PFSK-1 (cell line): Measurements from ENCODE around the gene DPEP1.

Experiments used
- FOXP2 ChIP-seq: optimal IDR thresholded peaks from 2 replicates; pipeline ENCODE3; 2011; ENCODE audit warnings: borderline replicate concordance, control low read depth, inconsistent platforms; ENCODE audit not compliant: insufficient read depth; ENCODE audit errors: extremely low read length, extremely low read depth
- POLR2AphosphoS5 ChIP-seq: IDR thresholded peaks from 2 replicates; pipeline ENCODE4 v1.6.1; 2012; ENCODE audit warnings: low read depth, mild to moderate bottlenecking, control low read depth, low read length, moderate library complexity
- REST ChIP-seq, 2 experiments: IDR thresholded peaks; 2 replicates each; pipeline versions ENCODE4 v1.6.1 to v1.8.0; 2011 to 2012; ENCODE audit warnings: low read depth in 2 of 2, low read length in 2 of 2, control low read depth in 1 of 2, inconsistent platforms in 1 of 2, mild to moderate bottlenecking in 1 of 2, moderate library complexity in 1 of 2; ENCODE audit not compliant: insufficient read depth in 1 of 2
- SIN3A ChIP-seq: IDR thresholded peaks from 2 replicates; pipeline ENCODE4 v1.6.1; 2012; ENCODE audit warnings: mild to moderate bottlenecking, low read length, moderate library complexity, borderline replicate concordance; ENCODE audit not compliant: insufficient read depth
- TAF1 ChIP-seq: IDR thresholded peaks from 2 replicates; pipeline ENCODE4 v1.6.1; 2012; ENCODE audit warnings: low read length, control low read depth, borderline replicate concordance; ENCODE audit not compliant: insufficient read depth

DPEP1 gene

DNA sequence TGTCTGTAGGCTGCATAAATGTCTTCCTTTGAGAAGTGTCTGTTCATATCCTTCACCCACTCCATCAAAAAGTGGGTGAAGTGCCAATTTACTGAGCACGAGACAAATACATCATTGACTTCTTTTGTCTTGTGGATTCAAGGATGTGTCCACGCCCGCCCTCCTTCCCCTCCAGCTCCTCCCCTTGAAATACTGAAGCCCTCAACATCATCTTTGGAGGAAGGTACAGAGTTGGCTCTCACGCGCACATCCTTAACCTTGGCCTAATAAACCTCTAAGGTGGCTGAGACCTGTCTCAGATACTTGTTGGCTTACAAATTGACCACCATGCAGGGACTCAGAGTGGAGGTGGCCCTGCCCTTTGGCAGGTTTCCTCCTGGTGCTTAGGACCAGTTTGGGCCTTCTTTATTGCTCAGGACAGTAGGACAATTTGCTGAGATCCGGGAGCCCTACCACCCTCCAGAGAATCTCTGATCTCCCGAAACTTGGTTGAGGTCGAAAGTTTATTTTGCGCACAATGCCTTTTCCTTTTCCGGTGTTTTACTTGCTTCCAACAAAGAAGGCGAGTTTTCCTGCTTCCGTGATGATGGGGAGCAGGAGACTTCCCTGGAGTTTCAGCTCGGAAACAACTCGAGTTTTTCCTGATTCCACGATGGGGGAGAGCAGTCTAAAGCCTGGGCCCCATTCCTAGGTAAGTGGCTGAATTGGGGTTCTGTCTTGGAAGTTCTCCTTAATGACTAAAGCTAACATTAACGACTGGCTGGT is 58.9 kb downstream of the DPEP1 start:
- TF ChIP-seq POLR2AphosphoS5 (no peak), FOXP2 (no peak), REST (IDR thresholded peaks at IDR 0.05; ENCODE audit: insufficient read depth in 1 of 2, low read depth in 2 of 2, low read length in 2 of 2) (no peak), SIN3A (no peak), TAF1 (no peak)

DNA sequence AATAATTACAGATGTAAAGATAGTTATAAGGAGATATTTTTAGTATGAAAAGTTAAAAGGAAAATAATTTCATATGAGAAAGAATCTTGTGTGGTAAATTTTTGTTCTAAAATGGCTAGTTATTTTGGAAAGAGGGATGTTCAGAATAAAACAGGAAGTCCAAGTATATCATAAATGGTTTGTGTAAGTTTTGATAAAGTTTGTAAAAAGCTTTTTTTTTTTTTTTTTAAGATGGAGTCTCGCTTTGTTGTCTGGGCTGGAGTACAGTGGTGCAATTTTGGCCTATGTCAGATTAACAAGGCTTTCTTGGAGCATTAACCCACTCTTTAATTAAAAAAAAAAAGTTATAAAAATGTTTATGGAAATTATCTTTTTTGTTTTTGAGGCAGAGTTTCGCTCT is 64.8 kb downstream of the DPEP1 start:
- no peak for TF ChIP-seq FOXP2
- TF ChIP-seq TAF1: no peak
- no peak for TF ChIP-seq REST (IDR thresholded peaks at IDR 0.05; ENCODE audit: insufficient read depth in 1 of 2, low read depth in 2 of 2, low read length in 2 of 2)
- no peak for TF ChIP-seq POLR2AphosphoS5
- no peak for TF ChIP-seq SIN3A

DNA sequence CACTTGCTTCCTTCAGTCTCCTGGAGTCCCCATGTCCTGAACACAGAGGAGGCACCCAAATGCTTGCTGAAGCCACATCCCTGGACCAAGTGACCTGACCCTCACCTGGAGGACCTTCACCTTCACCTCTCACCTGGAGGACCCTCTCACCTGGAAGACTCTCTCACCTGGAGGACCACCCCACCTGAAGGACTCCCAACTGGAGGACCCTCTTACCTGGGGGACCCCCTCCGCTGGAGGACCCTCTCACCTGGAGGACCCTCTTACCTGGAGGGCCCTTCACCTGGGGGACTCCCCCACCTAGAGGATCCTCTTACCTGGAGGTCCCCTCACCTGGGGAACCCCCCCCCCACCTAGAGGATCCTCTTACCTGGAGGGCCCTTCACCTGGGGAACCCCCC is 72.5 kb downstream of the DPEP1 start:
- TF ChIP-seq TAF1 (no peak), SIN3A (no peak), POLR2AphosphoS5 (no peak), REST (IDR thresholded peaks at IDR 0.05; ENCODE audit: insufficient read depth in 1 of 2, low read depth in 2 of 2, low read length in 2 of 2) (no peak), FOXP2 (no peak)

- TF ChIP-seq POLR2AphosphoS5: peak; percentile 78
- peak in 1 of 2 experiments; percentile 61; a peak in 1 of 4 replicates for TF ChIP-seq REST (IDR thresholded peaks at IDR 0.05; ENCODE audit: insufficient read depth in 1 of 2, low read depth in 2 of 2, low read length in 2 of 2)
- peak; percentile 38 for TF ChIP-seq FOXP2
- TF ChIP-seq TAF1: peak; percentile 73; the same call in 1 of the 2 replicates
- no peak for TF ChIP-seq SIN3A
Measured at GRCh38 chr16:89686520-89687091, 73.2 kb downstream of the DPEP1 start, which contains the start of gene CDK10. CDK10 (plus strand) TSS chr16:89686689; CDS start chr16:89686711, 22 bp downstream.
